DMS153 (cell line): ENCODE measurements around the gene NDUFA6.
"Not testable (repeated sequence)": the region's sequence is repeated elsewhere in the genome, so short reads cannot be mapped to it uniquely, and the experiment has no call there.

ENCODE experiments used
- DNase-seq: peaks from one replicate; lab custom pipeline; 2025; lab: John Stamatoyannopoulos, UW

The NDUFA6 gene

GRCh38 chr22:42090596-42091454 is at the start of gene NDUFA6:
TSS of gene NDUFA6 (minus strand) at chr22:42090772. CDS start at chr22:42090744, 28 bp downstream.
- DNase-seq: peak; percentile 98

GRCh38 chr22:42140153-42140552 is 49.6 kb upstream of the NDUFA6 start:
- DNase-seq: not testable (repeated sequence)

- DNase-seq: not testable (repeated sequence)
Observed at GRCh38 chr22:42139508-42139907, 48.9 kb upstream of the NDUFA6 start.

GRCh38 chr22:42138972-42139371 is 48.4 kb upstream of the NDUFA6 start:
- DNase-seq: no peak

- no peak for DNase-seq
Observed at GRCh38 chr22:42138122-42138770, 47.7 kb upstream of the NDUFA6 start.

- not testable (repeated sequence) for DNase-seq
Observed at GRCh38 chr22:42135688-42136087, 45.1 kb upstream of the NDUFA6 start.

- DNase-seq: no peak
Observed at GRCh38 chr22:42134100-42135020, 43.8 kb upstream of the NDUFA6 start.

- no peak for DNase-seq
Observed at GRCh38 chr22:42132457-42132856, 41.9 kb upstream of the NDUFA6 start.

GRCh38 chr22:42131562-42131961 is 41.0 kb upstream of the NDUFA6 start:
- DNase-seq: no peak

- not testable (repeated sequence) for DNase-seq
Observed at GRCh38 chr22:42130639-42131431, 40.3 kb upstream of the NDUFA6 start, which contains the start of gene CYP2D6. TSS of gene CYP2D6 (minus strand) at chr22:42130810. CDS start at chr22:42130791, 19 bp downstream.

GRCh38 chr22:42130182-42130581 is 39.6 kb upstream of the NDUFA6 start:
- DNase-seq: not testable (repeated sequence)

GRCh38 chr22:42128776-42129694 is 38.5 kb upstream of the NDUFA6 start:
- DNase-seq: peak; percentile 1

- not testable (repeated sequence) for DNase-seq
Observed at GRCh38 chr22:42128007-42128406, 37.4 kb upstream of the NDUFA6 start.

- no peak for DNase-seq
Observed at GRCh38 chr22:42127606-42128005, 37.0 kb upstream of the NDUFA6 start.

- DNase-seq: not testable (repeated sequence)
Observed at GRCh38 chr22:42123529-42123928, 33.0 kb upstream of the NDUFA6 start.

- not testable (repeated sequence) for DNase-seq
Observed at GRCh38 chr22:42120231-42121021, 29.9 kb upstream of the NDUFA6 start.

GRCh38 chr22:42116848-42117424 is 26.4 kb upstream of the NDUFA6 start:
- no peak for DNase-seq

- DNase-seq: not testable (repeated sequence)
Observed at GRCh38 chr22:42115420-42115830, 24.9 kb upstream of the NDUFA6 start.

GRCh38 chr22:42114721-42115120 is 24.1 kb upstream of the NDUFA6 start:
- DNase-seq: no peak
